Gastroesophageal sphincter (tissue), 4 donors: ENCODE data around the gene KREMEN1. TPM values are rescaled to one million over a fixed set of nuclear protein-coding genes. Genes with fewer than 3 reads are reported as not detected.

Experiments used
- ATAC-seq: fragments of 150-250 bp; one replicate; pipeline ENCODE4 v1.9.1; 2016; ENCODE audit warnings: mild to moderate bottlenecking, moderate library complexity
- H3K27ac ChIP-seq, 4 donors: fragments of 200-600 bp; sonication (generic) in 3 of 4; 1 replicate in 3 of 4; 2 replicates in 1 of 4; pipeline ENCODE4 v1.5.1; 2016 to 2019
- H3K27me3 ChIP-seq: fragments of 200-600 bp; sonication (generic); one replicate; pipeline ENCODE4 v1.5.1; 2019
- H3K36me3 ChIP-seq, 2 donors: fragments of 200-600 bp; sonication (generic); one replicate each; pipeline ENCODE4 v1.5.1; 2019; ENCODE audit warnings: control low read depth in 1 of 2
- H3K4me1 ChIP-seq, 3 donors: fragments of 200-600 bp; sonication (generic); 1 replicate in 2 of 3; 2 replicates in 1 of 3; pipeline ENCODE4 v1.5.1; 2016 to 2019; ENCODE audit warnings: control low read depth in 2 of 3
- H3K4me3 ChIP-seq, 2 donors: fragments of 200-600 bp; sonication (generic); one replicate each; pipeline ENCODE4 v1.5.1; 2019; ENCODE audit warnings: mild to moderate bottlenecking in 1 of 2, moderate library complexity in 1 of 2
- H3K9me3 ChIP-seq, 3 donors: fragments of 200-600 bp; sonication (generic); one replicate each; pipeline ENCODE4 v1.5.1; 2017 to 2019; ENCODE audit warnings: control low read depth in 2 of 3
- CTCF ChIP-seq, 4 experiments: fragments of 200-600 bp in 2 of 4; fragments of 450-650 bp in 2 of 4; sonication (generic) in 1 of 4; IDR thresholded peaks; one replicate each; pipeline ENCODE4 v1.5.1; 2017 to 2019; ENCODE audit warnings: antibody characterized with exemption in 4 of 4, mild to moderate bottlenecking in 2 of 4, moderate library complexity in 2 of 4
- EP300 ChIP-seq: sonication (generic); formaldehyde crosslinking; IDR thresholded peaks from one replicate; pipeline ENCODE4 v1.6.1; 2017; ENCODE audit warnings: antibody characterized with exemption, mild to moderate bottlenecking
- POLR2A ChIP-seq, 2 donors: fragments of 450-650 bp; IDR thresholded peaks; one replicate each; pipeline ENCODE4 v1.6.1; 2017; ENCODE audit warnings: antibody characterized with exemption in 2 of 2, mild to moderate bottlenecking in 2 of 2, moderate library complexity in 1 of 2
- POLR2AphosphoS5 ChIP-seq: sonication (generic); formaldehyde crosslinking; IDR thresholded peaks from one replicate; pipeline ENCODE4 v1.6.1; 2017; ENCODE audit warnings: antibody characterized with exemption
- WGBS, 2 donors: methylation state at CpG; one replicate each; pipeline ENCODE4 v1.1.5; 2018; ENCODE audit warnings: low coverage in 1 of 2; 5-methylcytosine and 5-hydroxymethylcytosine counted together
- total RNA-seq, 4 donors: library from RNA; depleted of rRNA; stranded (reverse); fragments of >200 nt; gene quantifications; one replicate each; pipeline ENCODE4 v1.1.0, GENCODE V29; 2016

KREMEN1 gene
- total RNA-seq, 4 donors from 2014 or later, result 7.5 to 17.4 (median 10.8) TPM

GRCh38 chr22:29061773-29062172 is 11.1 kb upstream of the KREMEN1 start, which contains the start of gene C22orf31:
C22orf31 (minus strand) TSS chr22:29061831; CDS start chr22:29061792, 39 bp downstream.
- Histone ChIP-seq H3K9me3 (no peaks in the 10 kb centered on the region), H3K4me1 (no peaks in the 10 kb centered on the region), H3K27me3 (peaks cover 5% of the 10 kb centered on the region), H3K36me3 (no peaks in the 10 kb centered on the region), H3K27ac (no peak within 1 kb of the TSS), H3K4me3 (no peak within 1 kb of the TSS)
- TF ChIP-seq CTCF (IDR thresholded peaks at IDR 0.05) (no peak), POLR2A (IDR thresholded peaks at IDR 0.05) (no peak), POLR2AphosphoS5 (no peak), EP300 (no peak)
- no peak for ATAC-seq
- WGBS, 2 donors, result 62 to 83% methylated on average over 1 to 2 of the region's 2 CpGs

DNA sequence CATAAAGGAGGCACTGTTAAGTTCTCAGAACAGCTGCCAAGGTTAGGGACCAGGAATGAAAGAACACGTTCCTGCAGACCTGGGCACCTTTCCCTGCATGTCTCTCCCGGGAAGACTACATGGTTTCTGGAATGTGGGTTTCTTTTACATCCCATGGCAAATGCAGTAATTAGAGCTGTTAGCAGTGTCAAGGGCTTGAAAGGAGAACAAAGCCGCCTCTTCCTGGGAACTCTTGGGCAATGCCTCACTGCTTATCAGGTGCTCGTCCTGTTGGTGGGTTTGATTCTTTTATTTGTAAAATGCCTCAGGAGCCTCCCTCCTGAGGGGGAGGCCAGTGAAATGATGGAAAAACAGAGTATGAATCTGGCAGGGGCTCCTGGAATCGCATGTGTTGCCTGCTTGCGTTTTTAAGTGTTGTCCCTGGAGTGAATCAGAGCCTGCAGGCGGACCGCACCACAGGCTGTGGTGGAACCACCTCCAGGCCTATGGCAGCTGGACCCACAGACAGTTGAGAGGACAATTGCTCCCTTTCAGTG is 10.5 kb upstream of the KREMEN1 start:
- no peak overlapping the region for H3K4me3 ChIP-seq
- no peak for ATAC-seq
- no peaks in the 10 kb centered on the region for H3K36me3 ChIP-seq
- 34 to 100% methylated on average over 1 to 3 of the region's 8 CpGs for WGBS, 2 donors
- H3K4me1 ChIP-seq, result no peaks in the 10 kb centered on the region
- H3K9me3 ChIP-seq, result no peaks in the 10 kb centered on the region
- TF ChIP-seq POLR2A (IDR thresholded peaks at IDR 0.05) (no peak), POLR2AphosphoS5 (no peak), EP300 (no peak), CTCF (IDR thresholded peaks at IDR 0.05) (no peak)
- H3K27me3 ChIP-seq, result peaks cover 5% of the 10 kb centered on the region
- no peak overlapping the region for H3K27ac ChIP-seq

DNA sequence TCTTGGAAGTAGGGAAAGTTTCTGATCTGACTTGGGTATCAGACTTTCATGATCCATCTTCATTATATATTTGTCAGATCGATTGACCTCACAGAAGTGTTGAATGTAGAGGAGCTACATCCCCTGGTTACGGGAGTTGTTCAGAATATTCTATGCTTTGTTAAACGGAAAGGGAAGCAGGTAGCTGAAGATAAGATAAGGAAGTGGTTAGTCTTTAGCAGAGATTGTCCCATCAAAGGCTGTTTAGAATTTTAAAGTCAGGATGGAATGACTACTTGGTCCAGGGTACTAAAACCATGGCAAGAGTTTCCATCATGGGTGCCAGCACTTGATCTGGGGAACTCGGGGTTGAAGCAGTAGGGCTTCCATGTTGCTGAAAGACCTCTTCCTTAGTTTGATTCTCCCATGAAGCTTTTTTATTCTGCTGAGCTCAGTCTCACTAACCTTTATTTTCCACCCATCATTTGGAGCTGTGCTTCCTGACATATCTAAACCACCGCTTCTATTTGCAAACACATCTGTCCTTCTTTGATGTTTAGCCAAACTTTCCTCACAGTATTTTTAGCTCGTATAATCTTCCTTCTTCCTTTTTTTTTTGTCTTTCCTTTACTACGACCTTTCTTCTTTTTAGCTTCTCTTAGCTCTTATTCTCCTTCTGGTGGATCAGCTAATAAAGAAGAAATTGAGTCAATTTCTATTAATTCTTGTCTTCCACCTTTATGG is 7.2 kb upstream of the KREMEN1 start:
- WGBS, 2 donors, result 25 to 43% methylated on average over 6 to 7 of the region's 7 CpGs
- Histone ChIP-seq H3K4me1 (no peaks in the 10 kb centered on the region), H3K36me3 (no peaks in the 10 kb centered on the region), H3K9me3 (no peaks in the 10 kb centered on the region), H3K4me3 (no peak overlapping the region), H3K27me3 (peaks cover 8% of the 10 kb centered on the region), H3K27ac (no peak overlapping the region)
- TF ChIP-seq POLR2A (IDR thresholded peaks at IDR 0.05), result no peak
- no peak for TF ChIP-seq POLR2AphosphoS5
- TF ChIP-seq CTCF (IDR thresholded peaks at IDR 0.05), result no peak
- TF ChIP-seq EP300, result no peak
- ATAC-seq, result no peak

DNA sequence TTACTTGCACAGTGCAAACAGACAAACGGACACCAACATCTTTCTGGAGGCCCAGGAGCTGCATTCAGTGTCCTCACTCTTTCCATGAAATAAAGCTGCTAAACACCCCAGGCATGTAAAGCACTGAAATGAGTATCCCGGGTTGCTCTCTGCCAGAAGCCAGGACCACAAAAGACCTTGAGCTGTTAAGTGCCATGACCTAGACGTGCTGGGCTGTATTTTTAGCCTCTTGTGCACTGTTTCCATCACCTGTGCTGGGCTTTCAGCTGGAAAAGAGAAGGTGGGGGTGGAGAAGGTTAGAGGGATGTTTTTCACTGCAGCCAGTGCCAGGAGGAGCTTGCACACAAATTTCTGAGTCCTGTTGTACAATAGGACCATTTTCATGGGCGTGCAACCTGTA is 3.4 kb upstream of the KREMEN1 start:
- Histone ChIP-seq H3K36me3 (no peaks in the 10 kb centered on the region), H3K27ac (no peak overlapping the region), H3K4me1 (peaks cover 0 to 33% (median 12%) of the 10 kb centered on the region in 3 donors), H3K27me3 (peaks cover 3% of the 10 kb centered on the region), H3K4me3 (no peak overlapping the region), H3K9me3 (no peaks in the 10 kb centered on the region)
- 71% methylated on average over 2 of the region's 4 CpGs; no CpG with 5 or more reads in 1 of the 2 donors for WGBS, 2 donors
- TF ChIP-seq POLR2AphosphoS5 (no peak), EP300 (no peak), POLR2A (IDR thresholded peaks at IDR 0.05) (no peak)
- ATAC-seq, result no peak

GRCh38 chr22:29070490-29070889 is 2.3 kb upstream of the KREMEN1 start:
- ATAC-seq, result no peak
- WGBS, 2 donors, result 89 to 91% methylated on average over 3 to 4 of the region's 4 CpGs
- H3K36me3 ChIP-seq, result no peaks in the 10 kb centered on the region
- no peak for TF ChIP-seq CTCF (IDR thresholded peaks at IDR 0.05)
- no peak for TF ChIP-seq POLR2A (IDR thresholded peaks at IDR 0.05)
- TF ChIP-seq POLR2AphosphoS5, result no peak
- no peak for TF ChIP-seq EP300
- H3K9me3 ChIP-seq, result no peaks in the 10 kb centered on the region
- H3K4me1 ChIP-seq, result peaks cover 0 to 35% (median 12%) of the 10 kb centered on the region in 3 donors
- H3K27me3 ChIP-seq, result peaks cover 3% of the 10 kb centered on the region
- no peak overlapping the region for H3K4me3 ChIP-seq
- H3K27ac ChIP-seq, result no peak overlapping the region
